ENCODE measurements around the gene RHOH. TPM values are rescaled to one million over a fixed set of nuclear protein-coding genes. Genes with fewer than 3 reads are reported as not detected.

RHOH gene
- polyA plus RNA-seq, 1 donor (not counting 4 experiments of a cell fraction or from before 2014, with no cell fraction given): 0.04 TPM

GRCh38 chr4:40241026-40241425 is 44.2 kb downstream of the RHOH start:
- FAIRE-seq: no peak

GRCh38 chr4:40241941-40242340 is 45.1 kb downstream of the RHOH start:
- no peak for FAIRE-seq
- no peaks in the 10 kb centered on the region for H3K4me1 ChIP-seq (ENCODE audit: control insufficient read depth, extremely low read depth, insufficient read depth, low read length)
- no peaks in the 10 kb centered on the region for H3K9me1 ChIP-seq (ENCODE audit: control insufficient read depth, extremely low read depth, insufficient read depth, low read length)
- dilution Hi-C loops (cut with MboI; ENCODE audit: extremely low pct_ligation_motif_present, low sequenced_read_pairs): no loop called here
- no peak overlapping the region for H3K4me3 ChIP-seq (ENCODE audit: control insufficient read depth in 2 of 3, extremely low read depth in 1 of 3, insufficient read depth in 2 of 3, low read depth in 1 of 3, low read length in 3 of 3)
- H3K27me3 ChIP-seq (ENCODE audit: control insufficient read depth, extremely low read depth, insufficient read depth, low read length): no peaks in the 10 kb centered on the region
- H4K20me1 ChIP-seq (ENCODE audit: control insufficient read depth, extremely low read depth, insufficient read depth, low read length): no peaks in the 10 kb centered on the region
- H3K9me3 ChIP-seq (ENCODE audit: control insufficient read depth, low read depth, low read length): no peaks in the 10 kb centered on the region
- H3K9ac ChIP-seq (ENCODE audit: control insufficient read depth, extremely low read depth, insufficient read depth, low read length): no peak overlapping the region
- H3K4me2 ChIP-seq (ENCODE audit: control insufficient read depth, extremely low read depth, insufficient read depth, low read depth, low read length): no peak overlapping the region
- H2AFZ ChIP-seq (ENCODE audit: control insufficient read depth, low read length): no peak overlapping the region
- TF ChIP-seq EZH2 (IDR thresholded peaks at IDR 0.05; ENCODE audit: low read length): no peak
- TF ChIP-seq, protein P1, sequence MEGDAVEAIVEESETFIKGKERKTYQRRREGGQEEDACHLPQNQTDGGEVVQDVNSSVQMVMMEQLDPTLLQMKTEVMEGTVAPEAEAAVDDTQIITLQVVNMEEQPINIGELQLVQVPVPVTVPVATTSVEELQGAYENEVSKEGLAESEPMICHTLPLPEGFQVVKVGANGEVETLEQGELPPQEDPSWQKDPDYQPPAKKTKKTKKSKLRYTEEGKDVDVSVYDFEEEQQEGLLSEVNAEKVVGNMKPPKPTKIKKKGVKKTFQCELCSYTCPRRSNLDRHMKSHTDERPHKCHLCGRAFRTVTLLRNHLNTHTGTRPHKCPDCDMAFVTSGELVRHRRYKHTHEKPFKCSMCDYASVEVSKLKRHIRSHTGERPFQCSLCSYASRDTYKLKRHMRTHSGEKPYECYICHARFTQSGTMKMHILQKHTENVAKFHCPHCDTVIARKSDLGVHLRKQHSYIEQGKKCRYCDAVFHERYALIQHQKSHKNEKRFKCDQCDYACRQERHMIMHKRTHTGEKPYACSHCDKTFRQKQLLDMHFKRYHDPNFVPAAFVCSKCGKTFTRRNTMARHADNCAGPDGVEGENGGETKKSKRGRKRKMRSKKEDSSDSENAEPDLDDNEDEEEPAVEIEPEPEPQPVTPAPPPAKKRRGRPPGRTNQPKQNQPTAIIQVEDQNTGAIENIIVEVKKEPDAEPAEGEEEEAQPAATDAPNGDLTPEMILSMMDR (optimal IDR thresholded peaks at IDR 0.05 in 1 of 3, IDR thresholded peaks at IDR 0.05 in 1 of 3, conservative IDR thresholded peaks at IDR 0.05 in 1 of 3; ENCODE audit: extremely low read depth in 1 of 3, insufficient read depth in 2 of 3, low read length in 3 of 3): no peak
- no peaks in the 10 kb centered on the region for H3K36me3 ChIP-seq (ENCODE audit: control insufficient read depth in 2 of 2, extremely low read depth in 1 of 2, insufficient read depth in 2 of 2, low read length in 2 of 2)
- no peaks in the 10 kb centered on the region for H3K79me2 ChIP-seq (ENCODE audit: control insufficient read depth, insufficient read depth, low read length)
- DNase-seq (ENCODE audit: low read depth, low spot score): no peak
- no peak overlapping the region for H3K27ac ChIP-seq (ENCODE audit: control insufficient read depth, insufficient read depth, low read length)

More at GRCh38 chr4:40241026-40241425, 44.2 kb downstream of the RHOH start:
- H3K79me2 ChIP-seq (ENCODE audit: control insufficient read depth, insufficient read depth, low read length): no peaks in the 10 kb centered on the region
- H3K4me1 ChIP-seq (ENCODE audit: control insufficient read depth, extremely low read depth, insufficient read depth, low read length): no peaks in the 10 kb centered on the region
- H2AFZ ChIP-seq (ENCODE audit: control insufficient read depth, low read length): no peak overlapping the region
- TF ChIP-seq EZH2 (IDR thresholded peaks at IDR 0.05; ENCODE audit: low read length): no peak
- TF ChIP-seq, protein P1 (optimal IDR thresholded peaks at IDR 0.05 in 1 of 3, IDR thresholded peaks at IDR 0.05 in 1 of 3, conservative IDR thresholded peaks at IDR 0.05 in 1 of 3; ENCODE audit: extremely low read depth in 1 of 3, insufficient read depth in 2 of 3, low read length in 3 of 3): no peak
- no peak overlapping the region for H3K4me2 ChIP-seq (ENCODE audit: control insufficient read depth, extremely low read depth, insufficient read depth, low read depth, low read length)
- no peak for DNase-seq (ENCODE audit: low read depth, low spot score)
- no peaks in the 10 kb centered on the region for H3K27me3 ChIP-seq (ENCODE audit: control insufficient read depth, extremely low read depth, insufficient read depth, low read length)
- no peaks in the 10 kb centered on the region for H3K36me3 ChIP-seq (ENCODE audit: control insufficient read depth in 2 of 2, extremely low read depth in 1 of 2, insufficient read depth in 2 of 2, low read length in 2 of 2)
- no peaks in the 10 kb centered on the region for H3K9me3 ChIP-seq (ENCODE audit: control insufficient read depth, low read depth, low read length)
- H3K9ac ChIP-seq (ENCODE audit: control insufficient read depth, extremely low read depth, insufficient read depth, low read length): no peak overlapping the region
- no peaks in the 10 kb centered on the region for H4K20me1 ChIP-seq (ENCODE audit: control insufficient read depth, extremely low read depth, insufficient read depth, low read length)
- dilution Hi-C loops (cut with MboI; ENCODE audit: extremely low pct_ligation_motif_present, low sequenced_read_pairs): no loop called here
- no peaks in the 10 kb centered on the region for H3K9me1 ChIP-seq (ENCODE audit: control insufficient read depth, extremely low read depth, insufficient read depth, low read length)
- H3K4me3 ChIP-seq (ENCODE audit: control insufficient read depth in 2 of 3, extremely low read depth in 1 of 3, insufficient read depth in 2 of 3, low read depth in 1 of 3, low read length in 3 of 3): no peak overlapping the region
- no peak overlapping the region for H3K27ac ChIP-seq (ENCODE audit: control insufficient read depth, insufficient read depth, low read length)

Data from keratinocyte (primary cell).